Trophoblast cell (in vitro differentiated cells and primary cell): ENCODE measurements around the gene GPR146.

ENCODE experiments used
- DNase-seq, 2 donors: peaks; one replicate each; pipeline ENCODE4 v3.0.0-alpha.2; 2016
- H2AFZ ChIP-seq: 2 replicates; pipeline ENCODE4 v1.6.1; 2013; ENCODE audit warnings: low read length, moderate library complexity, mild to moderate bottlenecking; ENCODE audit not compliant: insufficient read depth, poor library complexity
- H2AK5ac ChIP-seq: 2 replicates; pipeline ENCODE4 v1.6.1; 2013; ENCODE audit warnings: mild to moderate bottlenecking, low read length
- H2BK120ac ChIP-seq: 2 replicates; pipeline ENCODE4 v1.6.1; 2013; ENCODE audit warnings: low read length, mild to moderate bottlenecking, moderate library complexity; ENCODE audit not compliant: insufficient read depth, poor library complexity
- H2BK12ac ChIP-seq: 2 replicates; pipeline ENCODE4 v1.6.1; 2013; ENCODE audit warnings: mild to moderate bottlenecking, low read length, moderate library complexity
- H2BK5ac ChIP-seq: 2 replicates; pipeline ENCODE4 v1.6.1; 2013; ENCODE audit warnings: low read length, low read depth, moderate library complexity, mild to moderate bottlenecking; ENCODE audit not compliant: poor library complexity
- H3K14ac ChIP-seq: 2 replicates; pipeline ENCODE4 v1.6.1; 2013; ENCODE audit warnings: mild to moderate bottlenecking, low read length
- H3K18ac ChIP-seq: 2 replicates; pipeline ENCODE4 v1.6.1; 2013; ENCODE audit warnings: mild to moderate bottlenecking, low read length
- H3K23ac ChIP-seq: 2 replicates; pipeline ENCODE4 v1.6.1; 2013; ENCODE audit warnings: low read length
- H3K27ac ChIP-seq: 2 replicates; pipeline ENCODE4 v1.5.1; 2013; ENCODE audit warnings: low read depth, mild to moderate bottlenecking, inconsistent platforms, low read length, moderate library complexity
- H3K27me3 ChIP-seq: 2 replicates; pipeline ENCODE4 v1.6.1; 2013; ENCODE audit warnings: inconsistent platforms, mild to moderate bottlenecking, low read length, moderate library complexity; ENCODE audit not compliant: insufficient read depth
- H3K36me3 ChIP-seq, 2 experiments: 1 replicate in 1 of 2; 2 replicates in 1 of 2; pipeline ENCODE4 v1.6.1; 2013; ENCODE audit warnings: low read length in 2 of 2, mild to moderate bottlenecking in 2 of 2, moderate library complexity in 1 of 2; ENCODE audit not compliant: insufficient read depth in 2 of 2, control insufficient read depth in 1 of 2
- H3K4ac ChIP-seq: 2 replicates; pipeline ENCODE4 v1.6.1; 2013; ENCODE audit warnings: low read depth, mild to moderate bottlenecking, low read length, moderate library complexity
- H3K4me1 ChIP-seq, 2 experiments: 1 replicate in 1 of 2; 2 replicates in 1 of 2; pipeline ENCODE4 v1.6.1; 2013; ENCODE audit warnings: low read length in 2 of 2, mild to moderate bottlenecking in 2 of 2, moderate library complexity in 1 of 2; ENCODE audit not compliant: insufficient read depth in 2 of 2, control insufficient read depth in 1 of 2
- H3K4me2 ChIP-seq: 2 replicates; pipeline ENCODE4 v1.6.1; 2013; ENCODE audit warnings: inconsistent platforms, mild to moderate bottlenecking, low read length, moderate library complexity
- H3K4me3 ChIP-seq: 2 replicates; pipeline ENCODE4 v1.5.1; 2013; ENCODE audit warnings: mild to moderate bottlenecking, low read depth, low read length, inconsistent platforms
- H3K79me1 ChIP-seq: one replicate; pipeline ENCODE4 v1.6.1; 2013; ENCODE audit warnings: low read length
- H3K79me2 ChIP-seq: 2 replicates; pipeline ENCODE4 v1.6.1; 2013; ENCODE audit warnings: low read length, mild to moderate bottlenecking; ENCODE audit not compliant: control insufficient read depth, insufficient read depth, poor library complexity
- H3K9ac ChIP-seq: 2 replicates; pipeline ENCODE4 v1.6.1; 2013; ENCODE audit warnings: mild to moderate bottlenecking, low read length
- H3K9me3 ChIP-seq: 2 replicates; pipeline ENCODE4 v1.6.1; 2013; ENCODE audit warnings: low read depth, mild to moderate bottlenecking, control low read depth, inconsistent platforms, low read length; ENCODE audit not compliant: insufficient read depth
- H4K12ac ChIP-seq: 2 replicates; pipeline ENCODE4 v1.6.1; 2013; ENCODE audit warnings: low read depth, mild to moderate bottlenecking, low read length, moderate library complexity
- H4K8ac ChIP-seq: 2 replicates; pipeline ENCODE4 v1.6.1; 2013; ENCODE audit warnings: low read depth, mild to moderate bottlenecking, low read length, moderate library complexity
- H4K91ac ChIP-seq: one replicate; pipeline ENCODE4 v1.6.1; 2013; ENCODE audit warnings: low read depth, mild to moderate bottlenecking, low read length, moderate library complexity
- WGBS: extraction: QIAGEN DNeasy Blood & Tissue Kit; methylation state at CpG from one replicate; pipeline ENCODE4 v1.1.7; 2013; ENCODE audit warnings: missing lambda C conversion rate; ENCODE audit not compliant: insufficient read length, insufficient coverage; ENCODE audit errors: extremely low coverage; 5-methylcytosine and 5-hydroxymethylcytosine counted together

GPR146 gene

DNA sequence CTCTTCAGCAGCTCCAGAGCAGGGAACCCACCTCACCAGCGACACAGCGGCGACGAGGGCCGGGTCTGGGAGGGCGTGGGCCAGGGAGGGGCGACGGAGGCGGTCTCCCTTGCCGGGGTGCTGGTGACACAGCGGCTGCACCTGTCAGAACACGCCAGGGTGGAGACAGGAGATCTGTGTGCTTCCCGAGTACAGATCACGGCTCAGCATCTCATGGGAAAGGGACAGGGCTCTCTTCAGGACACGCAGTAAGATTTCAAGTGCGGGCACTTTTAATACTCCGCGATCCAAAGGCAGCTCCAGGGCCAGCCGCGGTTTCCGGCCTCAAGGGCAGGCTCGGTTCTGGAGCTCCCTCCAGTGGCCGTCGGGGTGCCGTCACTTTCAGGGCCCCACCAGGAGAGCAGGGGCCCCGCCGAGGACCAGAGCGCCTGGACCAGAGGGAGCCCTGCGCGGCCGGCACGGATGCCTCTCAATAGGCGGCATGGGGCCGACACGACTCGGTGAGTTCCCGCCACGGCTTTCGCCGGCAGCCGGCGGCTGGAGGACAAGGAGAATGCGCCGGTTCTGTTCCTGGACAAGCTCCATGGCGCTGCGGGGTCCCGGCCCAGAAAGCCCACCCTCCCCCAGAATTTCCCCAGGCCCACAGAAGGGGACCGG lies 21.4 kb downstream of the GPR146 start:
- Histone ChIP-seq H4K91ac (peak overlapping the region; percentile 25), H3K4me2 (no peak overlapping the region), H4K8ac (no peak overlapping the region), H3K27ac (no peak overlapping the region), H3K18ac (peak overlapping the region; percentile 32), H3K4ac (no peak overlapping the region), H3K27me3 (no peaks in the 10 kb centered on the region), H2BK5ac (no peak overlapping the region), H3K9ac (no peak overlapping the region), H3K36me3 (peaks cover 0 to 4% of the 10 kb centered on the region in 2 experiments), H2AFZ (no peak overlapping the region), H3K4me3 (no peak overlapping the region), H3K9me3 (peaks cover 9% of the 10 kb centered on the region), H3K79me1 (peaks cover 10% of the 10 kb centered on the region), H2BK12ac (no peak overlapping the region), H2AK5ac (peak overlapping the region; percentile 21), H4K12ac (no peak overlapping the region), H3K79me2 (peaks cover 3% of the 10 kb centered on the region), H2BK120ac (no peak overlapping the region), H3K14ac (no peak overlapping the region), H3K4me1 (peaks cover 9 to 13% of the 10 kb centered on the region in 2 experiments), H3K23ac (no peak overlapping the region)
- peak; percentile 85 to 93 for DNase-seq
- WGBS = no CpG with 5 or more reads among the region's 48 CpGs

DNA sequence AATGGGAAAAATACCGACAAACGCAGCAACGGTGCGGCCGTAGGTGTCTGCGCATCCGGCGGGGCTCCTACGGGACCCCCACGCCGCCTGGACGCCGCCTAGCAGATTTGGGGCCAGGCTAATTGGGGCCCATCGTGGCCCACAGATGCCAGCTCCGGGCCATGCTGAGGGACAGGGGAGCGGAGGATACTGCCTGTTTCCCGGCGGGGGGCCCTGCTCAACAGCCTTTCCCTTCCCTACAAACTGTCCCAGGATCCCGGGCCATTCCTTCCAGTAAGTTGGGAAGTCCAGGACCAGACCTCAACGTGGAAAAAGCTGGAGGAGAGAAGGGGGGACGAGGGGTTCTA lies 21.9 kb downstream of the GPR146 start:
- peak overlapping the region; percentile 29 for H4K91ac ChIP-seq
- H2AFZ ChIP-seq = no peak overlapping the region
- H3K4me3 ChIP-seq = no peak overlapping the region
- no peak overlapping the region for H3K23ac ChIP-seq
- no peak for DNase-seq
- H3K79me1 ChIP-seq = peaks cover 10% of the 10 kb centered on the region
- no peak overlapping the region for H3K4me2 ChIP-seq
- WGBS = no CpG with 5 or more reads among the region's 21 CpGs
- H3K14ac ChIP-seq = no peak overlapping the region
- no peak overlapping the region for H3K27ac ChIP-seq
- no peak overlapping the region for H4K8ac ChIP-seq
- H2BK12ac ChIP-seq = peak overlapping the region; percentile 17
- H3K27me3 ChIP-seq = no peaks in the 10 kb centered on the region
- H2BK120ac ChIP-seq = no peak overlapping the region
- no peak overlapping the region for H3K4ac ChIP-seq
- H3K36me3 ChIP-seq = peaks cover 0 to 4% of the 10 kb centered on the region in 2 experiments
- H2AK5ac ChIP-seq = peak overlapping the region; percentile 40
- H3K4me1 ChIP-seq = peaks cover 7 to 13% of the 10 kb centered on the region in 2 experiments
- no peak overlapping the region for H3K9ac ChIP-seq
- no peak overlapping the region for H2BK5ac ChIP-seq
- no peak overlapping the region for H4K12ac ChIP-seq
- H3K9me3 ChIP-seq = peaks cover 10% of the 10 kb centered on the region
- peaks cover 3% of the 10 kb centered on the region for H3K79me2 ChIP-seq
- H3K18ac ChIP-seq = no peak overlapping the region

DNA sequence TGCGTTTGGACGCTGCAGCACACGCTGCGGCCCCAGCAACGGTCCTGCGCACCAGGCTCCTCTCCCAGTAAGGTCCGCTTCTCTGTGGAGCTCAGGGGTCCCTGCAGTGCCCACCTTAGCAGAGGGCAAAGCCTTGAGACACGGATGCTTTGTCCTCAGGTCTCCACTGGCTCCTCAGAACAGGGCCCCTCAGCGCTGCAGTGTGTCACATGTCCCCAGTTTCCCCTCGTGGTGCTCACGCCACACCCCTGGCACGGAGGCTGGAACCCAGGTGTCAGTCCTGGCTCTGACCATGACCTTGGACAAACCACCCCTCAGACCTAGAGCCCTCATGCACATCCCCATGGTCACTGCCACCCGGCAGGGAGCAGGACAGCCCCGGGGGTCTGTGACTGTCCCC lies 23.7 kb downstream of the GPR146 start:
- Histone ChIP-seq H4K8ac (peak overlapping the region; percentile 0), H4K12ac (no peak overlapping the region), H3K4me1 (peaks cover 7 to 14% of the 10 kb centered on the region in 2 experiments), H2BK12ac (peak overlapping the region; percentile 9), H3K4ac (peak overlapping the region; percentile 18), H3K79me2 (peaks cover 3% of the 10 kb centered on the region), H3K27me3 (no peaks in the 10 kb centered on the region), H3K4me2 (peak overlapping the region; percentile 23), H3K14ac (peak overlapping the region; percentile 52), H2AK5ac (peak overlapping the region; percentile 0), H4K91ac (peak overlapping the region; percentile 84), H2BK5ac (peak overlapping the region; percentile 52), H3K79me1 (peaks cover 10% of the 10 kb centered on the region), H3K23ac (no peak overlapping the region), H2BK120ac (peak overlapping the region; percentile 92), H3K18ac (peak overlapping the region; percentile 58), H2AFZ (no peak overlapping the region), H3K36me3 (peaks cover 0 to 4% of the 10 kb centered on the region in 2 experiments), H3K27ac (peak overlapping the region; percentile 92), H3K4me3 (peak overlapping the region; percentile 9), H3K9me3 (peaks cover 10% of the 10 kb centered on the region), H3K9ac (peak overlapping the region; percentile 59)
- DNase-seq = no peak
- no CpG with 5 or more reads among the region's 14 CpGs for WGBS

DNA sequence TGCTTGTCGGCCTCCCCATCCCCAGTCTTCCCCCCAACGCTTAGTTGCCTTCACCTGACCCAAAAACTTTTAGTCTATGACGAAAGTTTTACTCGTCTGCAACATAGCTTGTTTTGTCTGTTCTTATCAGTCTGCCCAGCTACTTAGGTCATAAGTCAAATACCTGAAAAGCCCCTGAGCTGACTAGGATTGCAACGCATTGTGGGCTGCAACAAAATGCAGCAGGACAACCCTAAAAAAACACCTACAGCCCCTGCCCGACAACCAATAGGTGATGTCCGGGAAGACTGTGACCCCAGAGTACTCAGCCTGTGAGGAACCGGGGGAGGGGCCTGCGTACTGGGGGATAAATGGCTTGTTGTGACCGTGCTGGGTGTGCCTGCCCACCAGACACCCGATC lies 24.3 kb downstream of the GPR146 start:
- H2BK120ac ChIP-seq = peak overlapping the region; percentile 92
- H3K23ac ChIP-seq = no peak overlapping the region
- H3K9me3 ChIP-seq = peaks cover 10% of the 10 kb centered on the region
- peaks cover 10% of the 10 kb centered on the region for H3K79me1 ChIP-seq
- peaks cover 3% of the 10 kb centered on the region for H3K79me2 ChIP-seq
- peaks cover 0 to 4% of the 10 kb centered on the region in 2 experiments for H3K36me3 ChIP-seq
- no peaks in the 10 kb centered on the region for H3K27me3 ChIP-seq
- H3K4me2 ChIP-seq = peak overlapping the region; percentile 23
- no peak overlapping the region for H4K12ac ChIP-seq
- peak; percentile 88 to 89 for DNase-seq
- H4K91ac ChIP-seq = peak overlapping the region; percentile 84
- H4K8ac ChIP-seq = no peak overlapping the region
- peak overlapping the region; percentile 52 for H2BK5ac ChIP-seq
- no peak overlapping the region for H3K9ac ChIP-seq
- H2AK5ac ChIP-seq = no peak overlapping the region
- WGBS = no CpG with 5 or more reads among the region's 11 CpGs
- H3K27ac ChIP-seq = peak overlapping the region; percentile 92
- no peak overlapping the region for H2BK12ac ChIP-seq
- H3K4ac ChIP-seq = no peak overlapping the region
- H3K4me3 ChIP-seq = no peak overlapping the region
- H2AFZ ChIP-seq = no peak overlapping the region
- H3K14ac ChIP-seq = peak overlapping the region; percentile 52
- no peak overlapping the region for H3K18ac ChIP-seq
- peaks cover 7 to 17% of the 10 kb centered on the region in 2 experiments for H3K4me1 ChIP-seq
